ENCODE data around the gene ANXA2.

ANXA2 gene

DNA sequence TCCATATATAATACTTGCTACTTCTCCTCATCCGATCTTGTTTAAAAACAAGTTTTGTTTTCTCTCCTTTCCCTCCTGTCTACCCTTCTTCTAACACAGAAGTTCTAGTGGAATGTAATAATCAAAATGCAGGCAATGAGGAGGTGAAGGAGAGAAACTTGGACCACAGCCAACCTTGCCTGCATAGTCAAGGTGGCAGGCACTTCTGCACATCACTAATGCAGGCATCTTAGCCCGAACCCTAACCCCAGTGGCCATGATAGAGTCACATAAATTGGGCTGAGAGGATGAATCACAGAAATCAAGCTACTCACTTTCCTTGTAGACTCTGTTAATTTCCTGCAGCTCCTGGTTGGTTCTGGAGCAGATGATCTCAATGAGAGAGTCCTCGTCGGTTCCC, 41.0 kb downstream of the ANXA2 start:
- TF ChIP-seq ZNF70 (CRISPR knock-in tag; IDR thresholded peaks at IDR 0.05) (no peak), CSRNP3 (CRISPR knock-in tag; IDR thresholded peaks at IDR 0.05) (no peak), PPARA (CRISPR knock-in tag; IDR thresholded peaks at IDR 0.05; ENCODE audit: borderline replicate concordance) (no peak), ESRRG (CRISPR knock-in tag; IDR thresholded peaks at IDR 0.05) (no peak), ZC3H10 (CRISPR knock-in tag; IDR thresholded peaks at IDR 0.05) (no peak), TCF4 (CRISPR knock-in tag; IDR thresholded peaks at IDR 0.05; ENCODE audit: borderline replicate concordance) (no peak), RARB (CRISPR knock-in tag; IDR thresholded peaks at IDR 0.05) (no peak)
- TF ChIP-seq, protein P1, sequence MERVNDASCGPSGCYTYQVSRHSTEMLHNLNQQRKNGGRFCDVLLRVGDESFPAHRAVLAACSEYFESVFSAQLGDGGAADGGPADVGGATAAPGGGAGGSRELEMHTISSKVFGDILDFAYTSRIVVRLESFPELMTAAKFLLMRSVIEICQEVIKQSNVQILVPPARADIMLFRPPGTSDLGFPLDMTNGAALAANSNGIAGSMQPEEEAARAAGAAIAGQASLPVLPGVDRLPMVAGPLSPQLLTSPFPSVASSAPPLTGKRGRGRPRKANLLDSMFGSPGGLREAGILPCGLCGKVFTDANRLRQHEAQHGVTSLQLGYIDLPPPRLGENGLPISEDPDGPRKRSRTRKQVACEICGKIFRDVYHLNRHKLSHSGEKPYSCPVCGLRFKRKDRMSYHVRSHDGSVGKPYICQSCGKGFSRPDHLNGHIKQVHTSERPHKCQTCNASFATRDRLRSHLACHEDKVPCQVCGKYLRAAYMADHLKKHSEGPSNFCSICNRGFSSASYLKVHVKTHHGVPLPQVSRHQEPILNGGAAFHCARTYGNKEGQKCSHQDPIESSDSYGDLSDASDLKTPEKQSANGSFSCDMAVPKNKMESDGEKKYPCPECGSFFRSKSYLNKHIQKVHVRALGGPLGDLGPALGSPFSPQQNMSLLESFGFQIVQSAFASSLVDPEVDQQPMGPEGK (CRISPR knock-in tag; IDR thresholded peaks at IDR 0.05; ENCODE audit: borderline replicate concordance) = no peak
- ATAC-seq = no peak

DNA sequence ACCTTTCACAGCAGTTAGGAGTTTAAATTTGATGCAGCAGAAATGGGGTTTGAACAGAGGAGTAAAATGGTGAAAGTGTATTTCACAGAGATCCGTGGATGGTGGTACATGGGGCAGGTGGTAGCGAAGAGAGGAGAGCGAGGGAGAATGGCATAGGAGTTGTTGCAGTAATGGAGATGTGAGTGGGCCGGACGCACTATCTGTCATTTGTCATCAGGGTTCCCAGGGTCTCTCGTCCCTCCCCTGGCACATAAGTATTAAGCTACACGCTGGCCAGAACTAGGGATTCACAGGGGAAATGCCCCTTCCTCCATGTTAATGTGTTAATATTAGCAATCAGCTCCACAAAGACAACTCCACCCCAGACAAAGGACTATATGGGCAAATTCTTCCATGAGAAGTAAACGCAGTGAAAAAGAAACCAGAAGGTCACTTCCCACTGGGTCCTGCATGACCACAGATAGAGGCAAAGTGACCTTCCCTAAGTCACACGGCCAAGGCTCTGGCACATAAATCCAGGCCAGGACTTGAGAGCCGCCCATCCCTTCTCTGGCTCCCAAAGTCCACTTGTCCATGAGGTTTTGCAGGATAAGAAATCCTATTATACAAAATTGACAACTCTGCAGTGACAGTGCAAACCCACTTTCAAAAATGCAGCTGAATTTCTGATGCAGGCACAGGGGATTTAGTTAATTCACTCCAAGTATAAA, 42.5 kb downstream of the ANXA2 start:
- no peak for ATAC-seq

More for the DNA sequence above, 42.5 kb downstream of the ANXA2 start:
- no peak for TF ChIP-seq POU6F1 (CRISPR knock-in tag; IDR thresholded peaks at IDR 0.05; ENCODE audit: borderline replicate concordance, low read depth)
- TF ChIP-seq, protein P2, sequence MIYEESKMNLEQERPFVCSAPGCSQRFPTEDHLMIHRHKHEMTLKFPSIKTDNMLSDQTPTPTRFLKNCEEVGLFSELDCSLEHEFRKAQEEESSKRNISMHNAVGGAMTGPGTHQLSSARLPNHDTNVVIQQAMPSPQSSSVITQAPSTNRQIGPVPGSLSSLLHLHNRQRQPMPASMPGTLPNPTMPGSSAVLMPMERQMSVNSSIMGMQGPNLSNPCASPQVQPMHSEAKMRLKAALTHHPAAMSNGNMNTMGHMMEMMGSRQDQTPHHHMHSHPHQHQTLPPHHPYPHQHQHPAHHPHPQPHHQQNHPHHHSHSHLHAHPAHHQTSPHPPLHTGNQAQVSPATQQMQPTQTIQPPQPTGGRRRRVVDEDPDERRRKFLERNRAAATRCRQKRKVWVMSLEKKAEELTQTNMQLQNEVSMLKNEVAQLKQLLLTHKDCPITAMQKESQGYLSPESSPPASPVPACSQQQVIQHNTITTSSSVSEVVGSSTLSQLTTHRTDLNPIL (CRISPR knock-in tag; IDR thresholded peaks at IDR 0.05; ENCODE audit: low read depth) = no peak
- TF ChIP-seq, protein P1 (CRISPR knock-in tag; IDR thresholded peaks at IDR 0.05; ENCODE audit: borderline replicate concordance) = no peak
- TF ChIP-seq CSDC2 (CRISPR knock-in tag; IDR thresholded peaks at IDR 0.05) = no peak
- no peak for TF ChIP-seq OSR1 (CRISPR knock-in tag; IDR thresholded peaks at IDR 0.05)
- no peak for TF ChIP-seq ISL1 (CRISPR knock-in tag; IDR thresholded peaks at IDR 0.05)
- TF ChIP-seq ARNTL (CRISPR knock-in tag; IDR thresholded peaks at IDR 0.05; ENCODE audit: borderline replicate concordance, low read depth) = no peak
- no peak for TF ChIP-seq GLIS3 (CRISPR knock-in tag; IDR thresholded peaks at IDR 0.05)
- TF ChIP-seq PPARA (CRISPR knock-in tag; IDR thresholded peaks at IDR 0.05; ENCODE audit: borderline replicate concordance) = no peak
- TF ChIP-seq BACH2 (CRISPR knock-in tag; IDR thresholded peaks at IDR 0.05; ENCODE audit: borderline replicate concordance) = no peak
- TF ChIP-seq ZFP3 (CRISPR knock-in tag; IDR thresholded peaks at IDR 0.05) = no peak
- TF ChIP-seq ZNF70 (CRISPR knock-in tag; IDR thresholded peaks at IDR 0.05) = no peak
- no peak for TF ChIP-seq SNAI2 (CRISPR knock-in tag; IDR thresholded peaks at IDR 0.05)
- no peak for TF ChIP-seq ZNF565 (CRISPR knock-in tag; conservative IDR thresholded peaks at IDR 0.05; ENCODE audit: low read depth)
- TF ChIP-seq ESRRG (CRISPR knock-in tag; IDR thresholded peaks at IDR 0.05) = no peak
- TF ChIP-seq CSRNP3 (CRISPR knock-in tag; IDR thresholded peaks at IDR 0.05) = no peak
- TF ChIP-seq ZC3H10 (CRISPR knock-in tag; IDR thresholded peaks at IDR 0.05) = no peak

Measured in SK-N-SH treated with all-trans-retinoic acid at 6 μM for 48 hours (cell line).